Measurements from ENCODE around the gene SPSB2. TPM values are rescaled to one million over a fixed set of nuclear protein-coding genes. Genes with fewer than 3 reads are reported as not detected.

Gene SPSB2
- polyA plus RNA-seq, 1 of the 3 experiments (the other 2 are of a cell fraction), result 16.9 TPM

GRCh38 chr12:6823182-6824084 lies 49.7 kb downstream of the SPSB2 start (continued):
- TF ChIP-seq TCF12 (IDR thresholded peaks at IDR 0.05) (no peak), NFIC (IDR thresholded peaks at IDR 0.05; ENCODE audit: borderline replicate concordance) (no peak), GABPA (IDR thresholded peaks at IDR 0.05; ENCODE audit: low read depth) (no peak), EP300 (IDR thresholded peaks at IDR 0.05; ENCODE audit: borderline replicate concordance in 1 of 2, low read depth in 1 of 2, low read length in 1 of 2) (no peak)

- peaks cover 8% of the 10 kb centered on the region for H3F3A ChIP-seq (replicated peaks; ENCODE audit: insufficient read depth)
- CTCF ChIA-PET, result interaction anchor here (0.6 to 12.7 kb wide), 8 partner anchors 12 to 209 kb away, joined by 3 to 246 read pairs (median 19); partner anchors contain the start of genes MLF2, PTMS and SPSB2
- H3K27me3 ChIP-seq (ENCODE audit: insufficient read depth), result no peaks in the 10 kb centered on the region
- TF ChIP-seq MEF2A (IDR thresholded peaks at IDR 0.05; ENCODE audit: borderline replicate concordance, low read depth) (no peak), YY1 (IDR thresholded peaks at IDR 0.05; ENCODE audit: low read depth) (no peak), GATA2 (CRISPR knock-in tag; IDR thresholded peaks at IDR 0.05) (no peak), RFX5 (IDR thresholded peaks at IDR 0.05; ENCODE audit: low read length) (no peak), POLR2AphosphoS5 (IDR thresholded peaks at IDR 0.05; ENCODE audit: low read depth, low read length) (no peak), MXI1 (IDR thresholded peaks at IDR 0.05; ENCODE audit: low read depth, low read length) (no peak), GABPA (IDR thresholded peaks at IDR 0.05; ENCODE audit: low read depth) (no peak), MAX (IDR thresholded peaks at IDR 0.05; ENCODE audit: low read depth) (no peak), RAD21 (IDR thresholded peaks at IDR 0.05; ENCODE audit: low read length) (no peak), RXRA (IDR thresholded peaks at IDR 0.05; ENCODE audit: borderline replicate concordance, low read depth) (no peak), EP300 (IDR thresholded peaks at IDR 0.05; ENCODE audit: borderline replicate concordance in 1 of 2, low read depth in 1 of 2, low read length in 1 of 2) (no peak), JUND (IDR thresholded peaks at IDR 0.05) (no peak), TCF12 (IDR thresholded peaks at IDR 0.05) (no peak)
- H3K9ac ChIP-seq, result no peak overlapping the region
- H3K27ac ChIP-seq (ENCODE audit: low read depth in 2 of 2, low read length in 1 of 2), result no peak overlapping the region; a peak in 1 of 4 replicates
- POLR2A ChIA-PET, result interaction anchor here (0.6 to 2.8 kb wide), 4 partner anchors 46 to 139 kb away, joined by 3 to 19 read pairs (median 7); partner anchors contain the start of genes MLF2 and PTMS
- H2AFZ ChIP-seq (ENCODE audit: low read depth), result no peak overlapping the region
- H4K20me1 ChIP-seq (ENCODE audit: insufficient read depth), result no peaks in the 10 kb centered on the region
- H3K36me3 ChIP-seq (replicated peaks in 1 of 2; ENCODE audit: control insufficient read depth in 1 of 2, insufficient read depth in 2 of 2, low read length in 1 of 2), result no peaks in the 10 kb centered on the region
- H3K4me1 ChIP-seq (ENCODE audit: control insufficient read depth in 1 of 2, insufficient read depth in 2 of 2, low read depth in 1 of 2, low read length in 1 of 2), result peaks cover 24 to 75% of the 10 kb centered on the region in 2 experiments; a peak in 3 of 4 replicates
- H3K4me3 ChIP-seq (ENCODE audit: low read depth in 2 of 2, low read length in 1 of 2), result peak overlapping the region; percentile 65 to 69
- WGBS (ENCODE audit: low lambda C conversion rate), result 82% methylated on average over 7 of the region's 7 CpGs
- no peaks in the 10 kb centered on the region for H3K9me3 ChIP-seq
- no peaks in the 10 kb centered on the region for H3K79me2 ChIP-seq (ENCODE audit: insufficient read depth)
- DNase-seq, result no peak
- peak overlapping the region; percentile 95 for H3K4me2 ChIP-seq
- H3K9me2 ChIP-seq, result no peaks in the 10 kb centered on the region
Observed at GRCh38 chr12:6822426-6823135, 50.5 kb downstream of the SPSB2 start.

Measured in SK-N-SH (cell line).